ENCODE measurements around the gene ACO2.
"Not testable (repeated sequence)": the region's sequence is repeated elsewhere in the genome, so short reads cannot be mapped to it uniquely, and the experiment has no call there.

ACO2 gene

GRCh38 chr22:41567512-41567768 is 98.5 kb downstream of the ACO2 start:
- H3K4me2 ChIP-seq (ENCODE audit: low read length) = no peak overlapping the region

GRCh38 chr22:41568811-41569210 is 99.9 kb downstream of the ACO2 start:
- Histone ChIP-seq H3K27me3 (ENCODE audit: control insufficient read depth, low read length) (no peaks in the 10 kb centered on the region; the same call in 1 of the 2 replicates), H4K20me1 (ENCODE audit: control insufficient read depth, insufficient read depth, low read depth, low read length) (no peaks in the 10 kb centered on the region), H3K27ac (ENCODE audit: low read depth, low read length) (no peak overlapping the region), H3K4me3 (ENCODE audit: low read length) (no peak overlapping the region), H3K79me2 (ENCODE audit: control insufficient read depth, low read length) (no peaks in the 10 kb centered on the region), H3K4me2 (ENCODE audit: low read length) (no peak overlapping the region), H3K9me2 (replicated peaks; ENCODE audit: control insufficient read depth, low read length) (no peaks in the 10 kb centered on the region), H3K9me3 (ENCODE audit: control insufficient read depth, insufficient read depth, low read length) (no peaks in the 10 kb centered on the region), H3F3A (ENCODE audit: control insufficient read depth, insufficient read depth) (no peaks in the 10 kb centered on the region), H3K36me3 (ENCODE audit: control insufficient read depth, low read length) (no peaks in the 10 kb centered on the region), H3K4me1 (ENCODE audit: control insufficient read depth, low read length) (no peaks in the 10 kb centered on the region)
- TF ChIP-seq, protein P1, sequence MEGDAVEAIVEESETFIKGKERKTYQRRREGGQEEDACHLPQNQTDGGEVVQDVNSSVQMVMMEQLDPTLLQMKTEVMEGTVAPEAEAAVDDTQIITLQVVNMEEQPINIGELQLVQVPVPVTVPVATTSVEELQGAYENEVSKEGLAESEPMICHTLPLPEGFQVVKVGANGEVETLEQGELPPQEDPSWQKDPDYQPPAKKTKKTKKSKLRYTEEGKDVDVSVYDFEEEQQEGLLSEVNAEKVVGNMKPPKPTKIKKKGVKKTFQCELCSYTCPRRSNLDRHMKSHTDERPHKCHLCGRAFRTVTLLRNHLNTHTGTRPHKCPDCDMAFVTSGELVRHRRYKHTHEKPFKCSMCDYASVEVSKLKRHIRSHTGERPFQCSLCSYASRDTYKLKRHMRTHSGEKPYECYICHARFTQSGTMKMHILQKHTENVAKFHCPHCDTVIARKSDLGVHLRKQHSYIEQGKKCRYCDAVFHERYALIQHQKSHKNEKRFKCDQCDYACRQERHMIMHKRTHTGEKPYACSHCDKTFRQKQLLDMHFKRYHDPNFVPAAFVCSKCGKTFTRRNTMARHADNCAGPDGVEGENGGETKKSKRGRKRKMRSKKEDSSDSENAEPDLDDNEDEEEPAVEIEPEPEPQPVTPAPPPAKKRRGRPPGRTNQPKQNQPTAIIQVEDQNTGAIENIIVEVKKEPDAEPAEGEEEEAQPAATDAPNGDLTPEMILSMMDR (IDR thresholded peaks at IDR 0.05; ENCODE audit: low read depth, low read length, poor library complexity, severe bottlenecking) = no peak
- TF ChIP-seq EZH2phosphoT487 (IDR thresholded peaks at IDR 0.05; ENCODE audit: borderline replicate concordance, low read length) = no peak

More at GRCh38 chr22:41567512-41567768, 98.5 kb downstream of the ACO2 start:
- Histone ChIP-seq H3K4me3 (ENCODE audit: low read length) (no peak overlapping the region), H3K4me1 (ENCODE audit: control insufficient read depth, low read length) (no peaks in the 10 kb centered on the region), H4K20me1 (ENCODE audit: control insufficient read depth, insufficient read depth, low read depth, low read length) (no peaks in the 10 kb centered on the region), H3K27me3 (ENCODE audit: control insufficient read depth, low read length) (peaks cover 2% of the 10 kb centered on the region), H3K9me2 (replicated peaks; ENCODE audit: control insufficient read depth, low read length) (no peaks in the 10 kb centered on the region), H3K36me3 (ENCODE audit: control insufficient read depth, low read length) (no peaks in the 10 kb centered on the region), H3F3A (ENCODE audit: control insufficient read depth, insufficient read depth) (no peaks in the 10 kb centered on the region), H3K9me3 (ENCODE audit: control insufficient read depth, insufficient read depth, low read length) (no peaks in the 10 kb centered on the region), H3K79me2 (ENCODE audit: control insufficient read depth, low read length) (no peaks in the 10 kb centered on the region), H3K27ac (ENCODE audit: low read depth, low read length) (no peak overlapping the region)
- TF ChIP-seq, protein P1 (IDR thresholded peaks at IDR 0.05; ENCODE audit: low read depth, low read length, poor library complexity, severe bottlenecking) = no peak
- TF ChIP-seq EZH2phosphoT487 (IDR thresholded peaks at IDR 0.05; ENCODE audit: borderline replicate concordance, low read length) = no peak

DNA sequence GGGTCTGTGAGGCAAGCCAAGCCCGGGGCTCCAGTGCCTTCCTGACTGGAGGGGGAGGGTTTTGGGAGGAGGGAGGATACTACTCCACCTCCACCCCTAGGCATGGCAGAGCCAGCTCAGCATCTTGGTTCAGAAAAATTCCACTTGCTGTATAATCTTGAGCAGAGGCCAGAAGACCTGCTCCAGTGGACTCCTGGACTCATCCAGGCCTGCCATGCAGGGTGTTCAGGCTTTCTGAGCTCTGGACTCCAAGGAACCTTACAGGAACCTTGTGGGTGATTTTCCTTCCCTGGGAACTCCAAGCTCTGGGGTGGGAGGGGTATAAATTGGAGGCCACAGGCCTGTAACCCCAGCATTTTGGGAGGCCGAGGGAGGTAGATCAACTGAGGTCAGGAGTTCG is 101.3 kb downstream of the ACO2 start:
- Histone ChIP-seq H3K36me3 (ENCODE audit: control insufficient read depth, low read length) (no peaks in the 10 kb centered on the region), H3K4me2 (ENCODE audit: low read length) (no peak overlapping the region), H3K27ac (ENCODE audit: low read depth, low read length) (no peak overlapping the region), H3K9me3 (ENCODE audit: control insufficient read depth, insufficient read depth, low read length) (no peaks in the 10 kb centered on the region), H3K4me1 (ENCODE audit: control insufficient read depth, low read length) (no peaks in the 10 kb centered on the region), H3F3A (ENCODE audit: control insufficient read depth, insufficient read depth) (no peaks in the 10 kb centered on the region), H3K4me3 (ENCODE audit: low read length) (no peak overlapping the region), H3K27me3 (ENCODE audit: control insufficient read depth, low read length) (no peaks in the 10 kb centered on the region; the same call in 1 of the 2 replicates), H3K9me2 (replicated peaks; ENCODE audit: control insufficient read depth, low read length) (no peaks in the 10 kb centered on the region), H4K20me1 (ENCODE audit: control insufficient read depth, insufficient read depth, low read depth, low read length) (no peaks in the 10 kb centered on the region), H3K79me2 (ENCODE audit: control insufficient read depth, low read length) (no peaks in the 10 kb centered on the region)
- TF ChIP-seq, protein P1 (IDR thresholded peaks at IDR 0.05; ENCODE audit: low read depth, low read length, poor library complexity, severe bottlenecking) = no peak
- no peak for TF ChIP-seq EZH2phosphoT487 (IDR thresholded peaks at IDR 0.05; ENCODE audit: borderline replicate concordance, low read length)

DNA sequence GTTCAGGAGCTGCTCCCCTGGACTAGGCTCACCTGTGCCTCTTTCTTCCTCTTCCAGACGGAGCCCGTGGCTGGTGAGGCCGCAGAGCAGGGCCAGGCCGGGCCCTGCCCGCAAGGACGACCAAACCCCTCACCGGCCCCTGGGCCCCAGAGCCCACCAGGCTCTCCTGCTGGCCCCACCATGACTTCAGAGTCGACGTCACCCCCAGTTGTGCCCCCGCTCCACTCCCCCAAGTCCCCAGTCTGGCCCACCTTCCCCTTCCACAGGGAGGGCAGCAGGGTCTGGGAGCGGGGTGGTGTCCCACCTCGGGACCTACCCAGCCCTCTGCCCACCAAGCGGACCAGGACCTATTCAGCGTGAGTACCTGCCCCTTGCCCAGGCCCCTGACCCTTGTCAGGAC is 102.9 kb downstream of the ACO2 start:
- H3K36me3 ChIP-seq (ENCODE audit: control insufficient read depth, low read length) = no peaks in the 10 kb centered on the region
- no peaks in the 10 kb centered on the region for H3K9me2 ChIP-seq (replicated peaks; ENCODE audit: control insufficient read depth, low read length)
- H3K79me2 ChIP-seq (ENCODE audit: control insufficient read depth, low read length) = no peaks in the 10 kb centered on the region
- H3K27me3 ChIP-seq (ENCODE audit: control insufficient read depth, low read length) = no peaks in the 10 kb centered on the region; the same call in 1 of the 2 replicates
- H3K4me1 ChIP-seq (ENCODE audit: control insufficient read depth, low read length) = no peaks in the 10 kb centered on the region
- TF ChIP-seq EZH2phosphoT487 (IDR thresholded peaks at IDR 0.05; ENCODE audit: borderline replicate concordance, low read length) = no peak
- TF ChIP-seq, protein P1 (IDR thresholded peaks at IDR 0.05; ENCODE audit: low read depth, low read length, poor library complexity, severe bottlenecking) = no peak
- H3K4me3 ChIP-seq (ENCODE audit: low read length) = no peak overlapping the region
- no peak overlapping the region for H3K4me2 ChIP-seq (ENCODE audit: low read length)
- no peak overlapping the region for H3K27ac ChIP-seq (ENCODE audit: low read depth, low read length)
- H3K9me3 ChIP-seq (ENCODE audit: control insufficient read depth, insufficient read depth, low read length) = no peaks in the 10 kb centered on the region
- no peaks in the 10 kb centered on the region for H3F3A ChIP-seq (ENCODE audit: control insufficient read depth, insufficient read depth)
- H4K20me1 ChIP-seq (ENCODE audit: control insufficient read depth, insufficient read depth, low read depth, low read length) = no peaks in the 10 kb centered on the region

- not testable (repeated sequence) for H3K9me3 ChIP-seq (ENCODE audit: control insufficient read depth, insufficient read depth, low read length); H3F3A ChIP-seq (ENCODE audit: control insufficient read depth, insufficient read depth); H3K27me3 ChIP-seq (ENCODE audit: control insufficient read depth, low read length); H4K20me1 ChIP-seq (ENCODE audit: control insufficient read depth, insufficient read depth, low read depth, low read length); H3K27ac ChIP-seq (ENCODE audit: low read depth, low read length); H3K9me2 ChIP-seq (replicated peaks; ENCODE audit: control insufficient read depth, low read length); H3K4me2 ChIP-seq (ENCODE audit: low read length); H3K4me1 ChIP-seq (ENCODE audit: control insufficient read depth, low read length); H3K4me3 ChIP-seq (ENCODE audit: low read length); H3K36me3 ChIP-seq (ENCODE audit: control insufficient read depth, low read length); H3K79me2 ChIP-seq (ENCODE audit: control insufficient read depth, low read length)
Observed at GRCh38 chr22:41572305-41572704, 103.4 kb downstream of the ACO2 start.
